SK-N-SH (cell line): ENCODE results near the gene DYRK1A. TPM values are rescaled to one million over a fixed set of nuclear protein-coding genes. Genes with fewer than 3 reads are reported as not detected.

ENCODE experiments used
- CTCF ChIA-PET: fragments of 300-600, 350-600 bp; formaldehyde crosslinking; extraction: SDS; loops from one replicate; lab custom pipeline; 2021; lab: Yijun Ruan, JAX
- POLR2A ChIA-PET: fragments of 350-600 bp; sonication (Branson Sonifier 250); formaldehyde crosslinking; extraction: SDS; loops from one replicate; lab custom pipeline; 2020; ENCODE audit warnings: antibody characterized with exemption, inconsistent platforms; lab: Yijun Ruan, JAX
- DNase-seq: peaks from one replicate; pipeline ENCODE4 v3.0.0; 2012
- H2AFZ ChIP-seq: fragments of 200-600 bp; sonication (generic); 2 replicates; pipeline ENCODE4 v1.8.1; 2016; ENCODE audit warnings: antibody characterized with exemption, mild to moderate bottlenecking, low read depth
- H3F3A ChIP-seq: fragments of 200-600 bp; sonication (generic); replicated peaks from 2 replicates; pipeline ENCODE3; 2016; ENCODE audit warnings: antibody characterized with exemption, mild to moderate bottlenecking; ENCODE audit not compliant: insufficient read depth
- H3K27ac ChIP-seq, 2 experiments: fragments of 200-500 bp in 1 of 2; fragments of 200-600 bp in 1 of 2; sonication (Bioruptor generic) in 1 of 2; sonication (generic), shearing (Covaris generic) in 1 of 2; 2 replicates each; pipeline versions ENCODE4 v1.5.1 to v1.6.1; 2014 to 2016; ENCODE audit warnings: low read depth in 2 of 2, inconsistent platforms in 1 of 2, low read length in 1 of 2, mild to moderate bottlenecking in 1 of 2, mixed read lengths in 1 of 2
- H3K27me3 ChIP-seq: fragments of 200-600 bp; sonication (generic), shearing (Covaris generic); 2 replicates; pipeline ENCODE4 v1.6.1; 2016; ENCODE audit warnings: mixed run types; ENCODE audit not compliant: insufficient read depth
- H3K36me3 ChIP-seq, 2 experiments: fragments of 200-500 bp in 1 of 2; fragments of 200-600 bp in 1 of 2; sonication (Bioruptor generic) in 1 of 2; sonication (generic) in 1 of 2; replicated peaks in 1 of 2; 2 replicates each; pipeline versions ENCODE3 to v1.5.1; 2014 to 2016; ENCODE audit warnings: low read length in 1 of 2, mild to moderate bottlenecking in 1 of 2; ENCODE audit not compliant: insufficient read depth in 2 of 2, control insufficient read depth in 1 of 2
- H3K4me1 ChIP-seq, 2 experiments: fragments of 200-500 bp in 1 of 2; fragments of 200-600 bp in 1 of 2; sonication (Bioruptor generic) in 1 of 2; sonication (generic), shearing (Covaris generic) in 1 of 2; 2 replicates each; pipeline versions ENCODE4 v1.5.1 to v1.6.1; 2014 to 2016; ENCODE audit warnings: low read depth in 1 of 2, low read length in 1 of 2, mixed run types in 1 of 2; ENCODE audit not compliant: insufficient read depth in 2 of 2, control insufficient read depth in 1 of 2
- H3K4me2 ChIP-seq: fragments of 200-600 bp; sonication (generic), shearing (Covaris generic); 2 replicates; pipeline ENCODE4 v1.6.1; 2017; ENCODE audit warnings: mixed run types
- H3K4me3 ChIP-seq, 2 experiments: fragments of 200-500 bp in 1 of 2; fragments of 200-600 bp in 1 of 2; sonication (Bioruptor generic) in 1 of 2; sonication (generic), shearing (Covaris generic) in 1 of 2; 2 replicates each; pipeline versions ENCODE4 v1.5.1 to v1.8.1; 2014 to 2016; ENCODE audit warnings: low read depth in 2 of 2, inconsistent platforms in 1 of 2, low read length in 1 of 2, mild to moderate bottlenecking in 1 of 2, mixed read lengths in 1 of 2, moderate library complexity in 1 of 2
- H3K79me2 ChIP-seq: fragments of 200-600 bp; sonication (generic); 2 replicates; pipeline ENCODE4 v1.8.1; 2017; ENCODE audit warnings: mild to moderate bottlenecking; ENCODE audit not compliant: insufficient read depth
- H3K9ac ChIP-seq: fragments of 200-600 bp; sonication (generic); 2 replicates; pipeline ENCODE4 v1.6.1; 2017; ENCODE audit warnings: mixed run types
- H3K9me2 ChIP-seq: fragments of 200-600 bp; sonication (generic); 2 replicates; pipeline ENCODE4 v1.6.1; 2017; ENCODE audit warnings: mixed run types
- H3K9me3 ChIP-seq: fragments of 200-600 bp; sonication (generic); 2 replicates; pipeline ENCODE4 v1.6.1; 2017; ENCODE audit warnings: mixed run types, mild to moderate bottlenecking, moderate library complexity
- H4K20me1 ChIP-seq: fragments of 200-600 bp; sonication (generic); 2 replicates; pipeline ENCODE4 v1.6.1; 2017; ENCODE audit warnings: mild to moderate bottlenecking, mixed run types; ENCODE audit not compliant: insufficient read depth
- CHD2 ChIP-seq: fragments of 150-350 bp; IDR thresholded peaks from 2 replicates; pipeline ENCODE4 v1.6.1; 2018; ENCODE audit warnings: low read length; ENCODE audit not compliant: partially characterized antibody
- FOSL2 ChIP-seq: IDR thresholded peaks from 2 replicates; pipeline ENCODE4 v1.4.0; 2012; ENCODE audit warnings: low read depth, mild to moderate bottlenecking, moderate library complexity, borderline replicate concordance
- FOXJ3 ChIP-seq: sonication (generic); formaldehyde crosslinking; IDR thresholded peaks from 2 replicates; pipeline ENCODE4 v1.5.1; 2020; ENCODE audit warnings: mild to moderate bottlenecking, missing genetic modification reagents
- FOXM1 ChIP-seq: IDR thresholded peaks from 2 replicates; pipeline ENCODE4 v1.4.0; 2012; ENCODE audit warnings: low read depth, mild to moderate bottlenecking
- GABPA ChIP-seq: IDR thresholded peaks from 2 replicates; pipeline ENCODE4 v1.4.0; 2012; ENCODE audit warnings: low read depth, mild to moderate bottlenecking
- GATA2 ChIP-seq: sonication (generic); formaldehyde crosslinking; IDR thresholded peaks from 2 replicates; pipeline ENCODE4 v1.5.0; 2020; ENCODE audit warnings: mild to moderate bottlenecking, missing genetic modification reagents
- JUND ChIP-seq: IDR thresholded peaks from 2 replicates; pipeline ENCODE4 v1.4.0; 2012
- MXI1 ChIP-seq: IDR thresholded peaks from 2 replicates; pipeline ENCODE4 v1.6.1; 2012; ENCODE audit warnings: mild to moderate bottlenecking, low read depth, low read length, improper control_type of control experiment
- RCOR1 ChIP-seq: fragments of 150-350 bp; IDR thresholded peaks from 2 replicates; pipeline ENCODE4 v1.6.1; 2017; ENCODE audit warnings: antibody characterized with exemption, low read length
- SIN3A ChIP-seq: IDR thresholded peaks from 2 replicates; pipeline ENCODE4 v1.6.1; 2012; ENCODE audit warnings: low read depth, mild to moderate bottlenecking, low read length, moderate library complexity, borderline replicate concordance
- YY1 ChIP-seq: IDR thresholded peaks from 2 replicates; pipeline ENCODE4 v1.4.0; 2012; ENCODE audit warnings: low read depth, mild to moderate bottlenecking
- WGBS: methylation state at CpG from one replicate; pipeline ENCODE4 v1.1.6; 2017; ENCODE audit warnings: low lambda C conversion rate; 5-methylcytosine and 5-hydroxymethylcytosine counted together
- polyA plus RNA-seq, 3 experiments: library from polyadenylated mRNA; depleted of rRNA; stranded (reverse); fragments of >200 nt; gene quantifications; 2 replicates each; pipeline ENCODE4 v1.2.3, GENCODE V29; 2012
- TF ChIP-seq, protein P1 (sequence below): fragments of 200-600 bp; sonication (generic); IDR thresholded peaks from 2 replicates; pipeline ENCODE4 v1.6.1; 2017; ENCODE audit warnings: antibody characterized with exemption, mild to moderate bottlenecking, moderate library complexity

DYRK1A gene
- polyA plus RNA-seq, 1 of the 3 experiments (the other 2 are of a cell fraction), result 19.3 TPM

DNA sequence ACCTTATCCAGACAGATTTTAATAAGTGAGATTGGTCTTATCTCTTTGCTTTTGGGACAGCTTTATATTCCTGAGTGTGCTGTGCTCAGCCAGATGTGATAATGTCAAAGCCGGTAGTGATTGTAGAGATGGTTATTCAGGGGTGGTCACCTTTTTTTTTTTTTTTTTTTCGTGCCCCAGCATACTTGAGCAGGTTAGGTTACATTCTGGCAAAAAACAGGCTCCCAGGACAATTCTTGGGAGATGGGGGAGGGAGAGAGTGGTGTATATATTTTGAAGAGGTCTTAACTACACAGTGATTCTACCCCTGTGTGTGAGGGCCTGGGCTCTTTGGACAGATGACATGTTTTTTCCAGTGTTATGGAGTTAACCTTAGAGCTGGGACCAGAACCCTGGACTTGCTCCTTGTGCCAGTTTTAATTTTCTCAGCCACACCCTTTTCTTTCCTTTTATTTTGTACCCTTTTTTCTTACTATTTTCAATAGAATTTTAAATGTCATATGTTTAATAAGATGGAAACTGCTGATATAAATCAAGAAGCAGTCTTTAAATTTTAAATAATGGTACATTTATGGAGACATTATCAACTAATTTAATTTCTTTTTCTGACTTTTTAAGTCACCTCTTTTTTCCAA is 88.4 kb downstream of the DYRK1A start:
- 27% methylated on average over 2 of the region's 2 CpGs for WGBS
- peaks cover 38 to 50% of the 10 kb centered on the region in 2 experiments for H3K4me1 ChIP-seq

DNA sequence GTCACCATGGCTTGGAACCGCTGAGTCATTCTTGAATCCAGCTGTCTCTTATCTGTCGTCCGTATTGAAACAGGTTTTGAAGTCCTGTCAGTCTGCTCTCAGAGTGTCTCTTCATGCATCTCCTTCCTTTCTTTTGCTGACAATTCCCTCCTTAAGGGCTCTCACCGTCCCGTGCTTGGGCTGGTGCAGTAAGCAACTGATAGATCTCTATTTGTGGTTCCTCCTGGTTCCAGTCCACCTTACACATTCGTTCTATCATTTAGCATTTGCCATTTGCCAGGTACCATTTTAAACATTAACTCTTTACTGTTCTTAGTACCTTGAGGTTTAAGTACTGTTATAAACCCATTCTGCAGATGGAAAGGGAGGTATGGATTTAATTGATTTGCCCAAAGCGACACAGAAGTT is 88.9 kb downstream of the DYRK1A start:
- Histone ChIP-seq H3K4me1 (peaks cover 35 to 50% of the 10 kb centered on the region in 2 experiments), H3K36me3 (no peaks in the 10 kb centered on the region), H2AFZ (no peak overlapping the region), H3F3A (peaks cover 33% of the 10 kb centered on the region), H3K9ac (no peak overlapping the region), H3K79me2 (peaks cover 96% of the 10 kb centered on the region), H3K9me3 (no peaks in the 10 kb centered on the region), H3K27ac (peak overlapping the region in 1 of 2 experiments; percentile 23; a peak in 1 of 4 replicates), H3K4me2 (no peak overlapping the region; the same call in 1 of the 2 replicates), H4K20me1 (peaks cover 97% of the 10 kb centered on the region), H3K4me3 (no peak overlapping the region), H3K9me2 (no peaks in the 10 kb centered on the region), H3K27me3 (no peaks in the 10 kb centered on the region)
- ChIA-PET POLR2A (no interaction called here), CTCF (no interaction called here)
- DNase-seq, result no peak
- TF ChIP-seq CHD2 (no peak), FOSL2 (no peak), FOXM1 (no peak), RCOR1 (no peak), YY1 (no peak), MXI1 (no peak), GABPA (no peak), SIN3A (no peak), FOXJ3 (CRISPR knock-in tag) (no peak), JUND (no peak)
- TF ChIP-seq, protein P1, sequence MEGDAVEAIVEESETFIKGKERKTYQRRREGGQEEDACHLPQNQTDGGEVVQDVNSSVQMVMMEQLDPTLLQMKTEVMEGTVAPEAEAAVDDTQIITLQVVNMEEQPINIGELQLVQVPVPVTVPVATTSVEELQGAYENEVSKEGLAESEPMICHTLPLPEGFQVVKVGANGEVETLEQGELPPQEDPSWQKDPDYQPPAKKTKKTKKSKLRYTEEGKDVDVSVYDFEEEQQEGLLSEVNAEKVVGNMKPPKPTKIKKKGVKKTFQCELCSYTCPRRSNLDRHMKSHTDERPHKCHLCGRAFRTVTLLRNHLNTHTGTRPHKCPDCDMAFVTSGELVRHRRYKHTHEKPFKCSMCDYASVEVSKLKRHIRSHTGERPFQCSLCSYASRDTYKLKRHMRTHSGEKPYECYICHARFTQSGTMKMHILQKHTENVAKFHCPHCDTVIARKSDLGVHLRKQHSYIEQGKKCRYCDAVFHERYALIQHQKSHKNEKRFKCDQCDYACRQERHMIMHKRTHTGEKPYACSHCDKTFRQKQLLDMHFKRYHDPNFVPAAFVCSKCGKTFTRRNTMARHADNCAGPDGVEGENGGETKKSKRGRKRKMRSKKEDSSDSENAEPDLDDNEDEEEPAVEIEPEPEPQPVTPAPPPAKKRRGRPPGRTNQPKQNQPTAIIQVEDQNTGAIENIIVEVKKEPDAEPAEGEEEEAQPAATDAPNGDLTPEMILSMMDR, result no peak
- 73% methylated on average over 7 of the region's 7 CpGs for WGBS

More for the DNA sequence above, 88.4 kb downstream of the DYRK1A start:
- no peaks in the 10 kb centered on the region for H3K27me3 ChIP-seq
- H3K9ac ChIP-seq, result no peak overlapping the region
- peaks cover 96% of the 10 kb centered on the region for H3K79me2 ChIP-seq
- no peak overlapping the region for H3K4me3 ChIP-seq
- TF ChIP-seq GATA2 (CRISPR knock-in tag), result peak; percentile 27; the same call in 1 of the 2 replicates
- TF ChIP-seq MXI1, result no peak
- TF ChIP-seq, all 33 proteins: peak for 1
- Histone ChIP-seq H2AFZ (no peak overlapping the region), H3K9me3 (no peaks in the 10 kb centered on the region), H3K36me3 (peaks cover 0 to 2% of the 10 kb centered on the region in 2 experiments), H3K27ac (peak overlapping the region in 1 of 2 experiments; percentile 56; a peak in 1 of 4 replicates), H3K9me2 (no peaks in the 10 kb centered on the region), H4K20me1 (peaks cover 97% of the 10 kb centered on the region), H3K4me2 (no peak overlapping the region; the same call in 1 of the 2 replicates), H3F3A (peaks cover 29% of the 10 kb centered on the region)
- peak; percentile 28 for DNase-seq
- CTCF ChIA-PET, result interaction anchor here (1.0 kb wide), 1 partner anchor 8 kb away, joined by 3 read pairs; no protein-coding TSS in a partner anchor
- POLR2A ChIA-PET, result no interaction called here
